Peyer's patch (tissue), 4 donors: ENCODE results near the gene PICK1.

Experiments used
- CTCF ChIP-seq, 6 experiments: fragments of 450-650 bp in 4 of 6; fragments of 200-600 bp in 2 of 6; sonication (generic) in 1 of 6; IDR thresholded peaks; one replicate each; pipeline ENCODE4 v1.5.1; 2017 to 2019; ENCODE audit warnings: antibody characterized with exemption in 6 of 6, mild to moderate bottlenecking in 3 of 6, moderate library complexity in 1 of 6
- POLR2A ChIP-seq, 2 donors: fragments of 450-650 bp; IDR thresholded peaks; one replicate each; pipeline ENCODE4 v1.5.1; 2017; ENCODE audit warnings: antibody characterized with exemption in 2 of 2, mild to moderate bottlenecking in 2 of 2, moderate library complexity in 2 of 2

- TF ChIP-seq CTCF (IDR thresholded peaks at IDR 0.05) (no peak), POLR2A (IDR thresholded peaks at IDR 0.05) (no peak)
Observed at GRCh38 chr22:38112381-38112780, 55.2 kb downstream of the PICK1 start.
